OCI-LY1 (cell line): ENCODE measurements around the gene HMCN2.

Experiments
- H2AFZ ChIP-seq: fragments of 200-600 bp; sonication (generic), shearing (Covaris generic); 2 replicates; pipeline ENCODE4 v1.6.0; 2014; ENCODE audit warnings: antibody characterized with exemption, mild to moderate bottlenecking, low read length
- H3F3A ChIP-seq: fragments of 200-600 bp; sonication (generic), shearing (Covaris generic); 2 replicates; pipeline ENCODE4 v1.6.0; 2014; ENCODE audit warnings: mild to moderate bottlenecking, antibody characterized with exemption, low read length, moderate library complexity; ENCODE audit not compliant: insufficient read depth
- H3K27ac ChIP-seq: fragments of 200-600 bp; sonication (generic); 2 replicates; pipeline ENCODE4 v1.5.1; 2014; ENCODE audit warnings: low read length, mixed run types, mild to moderate bottlenecking, low read depth; ENCODE audit not compliant: poor library complexity, severe bottlenecking
- H3K27me3 ChIP-seq: fragments of 200-600 bp; sonication (generic); 2 replicates; pipeline ENCODE4 v1.6.0; 2014; ENCODE audit warnings: antibody characterized with exemption, mild to moderate bottlenecking, low read length, moderate library complexity; ENCODE audit not compliant: insufficient read depth
- H3K36me3 ChIP-seq: fragments of 200-600 bp; sonication (generic); 2 replicates; pipeline ENCODE4 v1.6.1; 2014; ENCODE audit warnings: mild to moderate bottlenecking, antibody characterized with exemption, low read length, moderate library complexity, mixed read lengths; ENCODE audit not compliant: insufficient read depth
- H3K4me1 ChIP-seq: fragments of 200-600 bp; sonication (generic); 2 replicates; pipeline ENCODE4 v1.5.1; 2014; ENCODE audit warnings: mild to moderate bottlenecking, low read length, moderate library complexity; ENCODE audit not compliant: insufficient read depth, severe bottlenecking
- H3K4me2 ChIP-seq: fragments of 200-600 bp; sonication (generic), shearing (Covaris generic); 2 replicates; pipeline ENCODE4 v1.6.1; 2014; ENCODE audit warnings: low read length
- H3K4me3 ChIP-seq: fragments of 200-600 bp; sonication (generic); 2 replicates; pipeline ENCODE4 v1.5.1; 2014; ENCODE audit warnings: low read length, low read depth, mild to moderate bottlenecking, mixed read lengths; ENCODE audit not compliant: poor library complexity, severe bottlenecking
- H3K79me2 ChIP-seq: fragments of 200-600 bp; shearing (Covaris generic); 2 replicates; pipeline ENCODE4 v1.6.1; 2016; ENCODE audit warnings: mixed run types, low read length, mixed read lengths; ENCODE audit not compliant: insufficient read depth
- H3K9ac ChIP-seq: fragments of 200-600 bp; sonication (generic), shearing (Covaris generic); 2 replicates; pipeline ENCODE4 v1.6.1; 2014; ENCODE audit warnings: mild to moderate bottlenecking, low read length, mixed read lengths
- H3K9me2 ChIP-seq: fragments of 200-600 bp; sonication (generic), shearing (Covaris generic); 2 replicates; pipeline ENCODE4 v1.6.1; 2014; ENCODE audit warnings: low read depth, mild to moderate bottlenecking, low read length, mixed read lengths
- H3K9me3 ChIP-seq: fragments of 200-600 bp; shearing (Covaris generic); 2 replicates; pipeline ENCODE4 v1.6.1; 2014; ENCODE audit warnings: low read length, mixed read lengths
- H4K20me1 ChIP-seq: fragments of 200-600 bp; sonication (generic), shearing (Covaris generic); 2 replicates; pipeline ENCODE4 v1.6.0; 2016; ENCODE audit warnings: mild to moderate bottlenecking, low read length; ENCODE audit not compliant: insufficient read depth
- EZH2 ChIP-seq: fragments of 200-600 bp; sonication (generic), shearing (Covaris generic); IDR thresholded peaks from 2 replicates; pipeline ENCODE4 v1.8.0; 2017; ENCODE audit warnings: borderline replicate concordance, mixed run types, mild to moderate bottlenecking, antibody characterized with exemption, low read length, moderate library complexity, mixed read lengths
- TF ChIP-seq, protein P1 (sequence below): fragments of 200-600 bp; sonication (generic), shearing (Covaris generic); IDR thresholded peaks from 2 replicates; pipeline ENCODE4 v1.5.1; 2017; ENCODE audit warnings: mild to moderate bottlenecking, antibody characterized with exemption, low read length, moderate library complexity, mixed read lengths

Gene HMCN2

DNA sequence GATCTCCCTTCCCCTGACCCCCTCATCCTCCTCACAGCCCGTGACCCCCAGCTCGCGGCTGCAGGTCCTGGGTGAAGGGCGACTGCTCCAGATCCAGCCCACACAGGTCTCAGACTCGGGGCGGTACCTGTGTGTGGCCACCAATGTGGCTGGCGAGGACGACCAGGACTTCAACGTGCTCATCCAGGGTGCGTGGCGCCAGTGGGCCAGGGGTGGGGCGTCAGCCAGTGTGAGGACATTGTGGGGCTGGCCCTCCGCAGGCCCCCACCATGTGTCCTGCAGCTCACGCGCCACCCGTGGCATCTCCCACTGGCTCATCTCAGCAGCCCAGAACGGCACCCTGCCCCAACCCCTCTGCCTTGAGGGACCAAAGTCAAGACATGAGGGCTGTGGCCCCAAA lies 112.1 kb downstream of the HMCN2 start:
- H3K9me3 ChIP-seq, result no peaks in the 10 kb centered on the region
- no peaks in the 10 kb centered on the region for H3K79me2 ChIP-seq
- H3K4me3 ChIP-seq, result no peak overlapping the region
- H3F3A ChIP-seq, result no peaks in the 10 kb centered on the region
- no peaks in the 10 kb centered on the region for H4K20me1 ChIP-seq
- no peak overlapping the region for H3K4me2 ChIP-seq
- H3K27me3 ChIP-seq, result no peaks in the 10 kb centered on the region
- no peaks in the 10 kb centered on the region for H3K9me2 ChIP-seq
- H3K27ac ChIP-seq, result no peak overlapping the region
- H2AFZ ChIP-seq, result no peak overlapping the region
- TF ChIP-seq EZH2, result no peak
- TF ChIP-seq, protein P1, sequence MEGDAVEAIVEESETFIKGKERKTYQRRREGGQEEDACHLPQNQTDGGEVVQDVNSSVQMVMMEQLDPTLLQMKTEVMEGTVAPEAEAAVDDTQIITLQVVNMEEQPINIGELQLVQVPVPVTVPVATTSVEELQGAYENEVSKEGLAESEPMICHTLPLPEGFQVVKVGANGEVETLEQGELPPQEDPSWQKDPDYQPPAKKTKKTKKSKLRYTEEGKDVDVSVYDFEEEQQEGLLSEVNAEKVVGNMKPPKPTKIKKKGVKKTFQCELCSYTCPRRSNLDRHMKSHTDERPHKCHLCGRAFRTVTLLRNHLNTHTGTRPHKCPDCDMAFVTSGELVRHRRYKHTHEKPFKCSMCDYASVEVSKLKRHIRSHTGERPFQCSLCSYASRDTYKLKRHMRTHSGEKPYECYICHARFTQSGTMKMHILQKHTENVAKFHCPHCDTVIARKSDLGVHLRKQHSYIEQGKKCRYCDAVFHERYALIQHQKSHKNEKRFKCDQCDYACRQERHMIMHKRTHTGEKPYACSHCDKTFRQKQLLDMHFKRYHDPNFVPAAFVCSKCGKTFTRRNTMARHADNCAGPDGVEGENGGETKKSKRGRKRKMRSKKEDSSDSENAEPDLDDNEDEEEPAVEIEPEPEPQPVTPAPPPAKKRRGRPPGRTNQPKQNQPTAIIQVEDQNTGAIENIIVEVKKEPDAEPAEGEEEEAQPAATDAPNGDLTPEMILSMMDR, result no peak
- H3K9ac ChIP-seq, result no peak overlapping the region
- H3K4me1 ChIP-seq, result no peaks in the 10 kb centered on the region
- H3K36me3 ChIP-seq, result no peaks in the 10 kb centered on the region

DNA sequence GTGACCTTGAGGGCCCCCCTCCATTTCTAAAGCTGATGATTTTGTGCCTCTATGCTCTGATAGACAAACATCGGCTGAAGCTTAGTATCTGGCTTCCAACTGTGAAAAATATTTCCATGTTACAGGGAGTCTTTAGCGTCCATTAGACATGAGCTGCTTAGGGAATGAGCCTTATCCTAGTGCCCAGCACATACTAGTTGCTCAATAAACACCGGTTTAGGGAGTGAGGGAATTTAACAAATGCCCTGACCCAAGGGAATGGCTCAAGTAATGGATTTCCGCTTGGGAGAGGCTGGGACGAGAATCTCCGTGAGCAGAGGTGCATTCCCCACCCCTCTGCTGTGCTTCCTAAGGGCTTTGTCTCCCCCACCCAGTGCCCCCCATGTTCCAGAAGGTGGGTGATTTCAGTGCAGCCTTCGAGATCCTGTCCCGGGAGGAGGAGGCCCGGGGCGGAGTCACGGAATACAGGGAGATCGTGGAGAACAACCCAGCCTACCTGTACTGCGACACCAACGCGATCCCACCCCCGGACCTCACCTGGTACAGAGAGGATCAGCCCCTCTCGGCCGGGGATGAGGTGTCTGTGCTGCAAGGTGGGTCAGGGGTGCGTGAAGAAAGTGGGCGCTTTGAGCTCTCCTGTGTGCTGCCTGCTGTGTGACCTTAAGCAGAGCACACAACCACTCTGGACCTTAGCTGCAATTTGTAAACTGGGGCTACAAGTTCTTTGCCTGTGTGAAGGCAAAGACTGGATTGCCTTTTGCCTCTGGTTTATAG lies 113.5 kb downstream of the HMCN2 start:
- H3K27ac ChIP-seq, result no peak overlapping the region
- H3K4me1 ChIP-seq, result no peaks in the 10 kb centered on the region
- TF ChIP-seq EZH2, result no peak
- TF ChIP-seq, protein P1, result no peak
- H3K79me2 ChIP-seq, result no peaks in the 10 kb centered on the region
- no peaks in the 10 kb centered on the region for H3K36me3 ChIP-seq
- no peaks in the 10 kb centered on the region for H3F3A ChIP-seq
- no peak overlapping the region for H3K4me3 ChIP-seq
- no peaks in the 10 kb centered on the region for H4K20me1 ChIP-seq
- no peak overlapping the region for H3K9ac ChIP-seq
- H3K9me2 ChIP-seq, result no peaks in the 10 kb centered on the region
- H3K27me3 ChIP-seq, result no peaks in the 10 kb centered on the region
- no peaks in the 10 kb centered on the region for H3K9me3 ChIP-seq
- no peak overlapping the region for H3K4me2 ChIP-seq
- H2AFZ ChIP-seq, result no peak overlapping the region

DNA sequence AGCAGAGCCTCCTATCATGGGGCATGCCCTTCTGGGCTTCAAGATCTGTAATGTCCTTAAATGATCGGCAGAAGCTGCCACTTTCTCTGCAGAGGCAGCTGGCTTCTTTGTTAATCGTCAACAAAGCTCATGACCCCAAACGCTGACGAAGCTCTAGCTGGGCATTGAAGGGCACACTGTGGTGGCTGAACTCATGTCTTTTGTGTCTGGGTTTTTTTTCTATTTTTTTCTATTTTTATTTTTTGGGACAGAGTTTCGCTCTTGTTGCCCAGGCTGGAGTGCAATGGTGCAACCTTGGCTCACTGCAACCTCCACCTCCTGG lies 114.0 kb downstream of the HMCN2 start:
- no peaks in the 10 kb centered on the region for H3F3A ChIP-seq
- H3K9ac ChIP-seq, result no peak overlapping the region
- TF ChIP-seq EZH2, result no peak
- TF ChIP-seq, protein P1, result no peak
- no peaks in the 10 kb centered on the region for H3K4me1 ChIP-seq
- H3K9me2 ChIP-seq, result no peaks in the 10 kb centered on the region
- no peak overlapping the region for H3K4me2 ChIP-seq
- no peaks in the 10 kb centered on the region for H3K9me3 ChIP-seq
- H3K36me3 ChIP-seq, result no peaks in the 10 kb centered on the region
- no peak overlapping the region for H3K4me3 ChIP-seq
- H3K27me3 ChIP-seq, result no peaks in the 10 kb centered on the region
- H4K20me1 ChIP-seq, result no peaks in the 10 kb centered on the region
- H2AFZ ChIP-seq, result no peak overlapping the region
- no peak overlapping the region for H3K27ac ChIP-seq
- no peaks in the 10 kb centered on the region for H3K79me2 ChIP-seq
